Mesenteric fat pad (tissue), 1 donor: ENCODE data around the gene RAB6B. TPM values are rescaled to one million over a fixed set of nuclear protein-coding genes. Genes with fewer than 3 reads are reported as not detected.

Experiments used
- DNase-seq: peaks from one replicate; pipeline ENCODE4 v3.0.0-alpha.2; 2020; ENCODE audit warnings: low spot score
- total RNA-seq: library from RNA; stranded (reverse); fragmentation: NEBNext Ultra II Directional; extraction: Animal tissue kit (Norgen Biotek cat#: 25700); gene quantifications from one replicate; pipeline ENCODE4 v1.2.1, GENCODE V29; 2021
- donor health status: DM: yes; HTN: yes; CAD: no.

The RAB6B gene
- total RNA-seq, 1 donor from 2014 or later: 64.8 TPM

DNA sequence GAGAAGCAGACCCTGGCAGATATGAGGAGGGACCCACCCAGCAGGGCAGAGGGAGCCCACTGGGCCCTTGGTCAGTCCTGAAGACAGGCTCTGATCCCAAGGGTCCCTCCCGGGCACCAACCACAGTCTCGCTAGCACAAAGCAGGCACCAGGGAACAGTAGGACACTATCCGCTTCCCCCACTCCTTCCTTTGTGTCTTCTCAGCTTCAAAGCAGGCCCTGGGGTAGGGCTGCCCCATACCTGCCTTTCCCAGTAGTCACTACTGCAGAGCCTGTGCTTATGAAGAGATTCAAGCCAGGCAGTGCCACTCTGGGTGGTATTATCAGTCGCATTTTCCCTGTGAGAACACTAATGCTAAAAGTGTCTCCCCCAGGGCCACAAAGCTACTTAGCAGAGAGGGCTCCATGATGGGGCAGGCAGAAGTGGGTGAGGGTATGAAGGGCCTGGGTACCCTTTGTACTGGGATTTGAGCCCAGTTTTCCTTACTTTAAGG lies 57.3 kb downstream of the RAB6B start:
- peak; percentile 62 for DNase-seq

DNA sequence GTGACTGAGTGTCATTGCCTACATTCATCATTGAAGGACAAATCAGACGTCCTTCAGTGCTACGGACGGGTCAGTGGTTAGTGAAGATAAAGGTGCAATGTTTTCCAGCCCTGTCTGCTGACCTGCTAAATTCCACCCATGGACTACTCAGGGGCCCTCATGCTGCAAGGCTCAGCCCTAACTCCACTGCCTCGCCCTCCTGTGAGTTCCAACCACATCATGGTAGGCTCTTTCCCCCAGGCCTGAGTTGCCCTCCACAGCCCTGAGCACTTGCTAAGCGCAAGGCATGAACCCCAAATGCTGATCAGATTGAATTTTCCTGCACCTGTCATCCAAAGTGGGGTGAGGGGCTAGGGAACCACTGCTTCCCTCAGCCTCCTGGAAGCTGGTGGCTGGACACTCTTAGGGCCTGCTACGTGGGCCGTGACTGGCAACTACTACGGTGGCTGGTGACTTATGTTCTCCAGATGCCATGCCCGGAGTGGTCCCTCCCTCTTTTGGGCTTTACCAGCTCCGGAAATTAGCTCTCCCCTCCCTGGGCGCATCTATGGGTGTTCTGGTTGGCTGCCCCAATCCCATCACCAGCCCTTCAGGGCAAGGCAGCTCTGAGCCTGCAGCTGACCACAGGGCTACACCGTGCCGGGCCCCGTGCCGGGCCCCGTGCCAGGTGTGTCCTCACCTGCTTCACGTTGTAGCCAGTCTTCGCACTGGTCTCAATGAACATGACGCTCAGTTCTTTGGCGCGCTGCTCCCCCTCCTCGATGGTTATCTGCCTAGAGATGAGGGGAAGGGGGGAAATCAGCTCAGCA lies 58.0 kb downstream of the RAB6B start:
- peak; percentile 74 for DNase-seq

DNA sequence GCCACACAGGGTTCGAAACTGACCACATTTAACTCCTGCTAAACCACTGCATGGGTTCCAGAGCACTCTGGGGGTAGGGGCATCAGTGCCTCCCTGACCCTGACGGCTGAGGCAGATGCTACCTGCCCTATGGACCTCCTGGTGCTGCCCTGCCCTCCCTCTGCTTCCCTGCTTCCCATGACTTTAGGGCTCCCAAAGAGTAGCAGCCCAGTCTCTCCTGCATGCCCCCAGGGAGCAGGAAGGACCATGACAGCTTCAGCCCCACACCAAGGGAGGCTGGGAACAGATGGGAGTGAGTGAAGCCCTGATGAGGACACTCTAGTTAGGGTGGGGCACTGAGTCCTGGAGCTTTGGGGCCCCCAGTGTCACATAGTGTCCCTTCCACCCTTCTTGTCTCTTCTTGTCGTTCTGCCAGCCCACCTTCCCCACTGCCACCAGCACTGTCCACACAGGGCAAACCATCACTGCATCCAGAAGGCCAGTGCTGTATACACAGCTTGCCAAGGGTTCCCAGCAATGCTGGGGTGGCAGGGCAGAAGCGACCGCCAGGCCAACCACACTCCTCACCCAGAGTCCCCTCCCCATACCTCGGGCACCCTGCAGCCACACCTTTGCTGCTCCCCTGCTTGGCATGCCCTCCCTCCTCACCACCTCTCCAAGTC lies 59.1 kb downstream of the RAB6B start:
- peak; percentile 51 for DNase-seq

DNA sequence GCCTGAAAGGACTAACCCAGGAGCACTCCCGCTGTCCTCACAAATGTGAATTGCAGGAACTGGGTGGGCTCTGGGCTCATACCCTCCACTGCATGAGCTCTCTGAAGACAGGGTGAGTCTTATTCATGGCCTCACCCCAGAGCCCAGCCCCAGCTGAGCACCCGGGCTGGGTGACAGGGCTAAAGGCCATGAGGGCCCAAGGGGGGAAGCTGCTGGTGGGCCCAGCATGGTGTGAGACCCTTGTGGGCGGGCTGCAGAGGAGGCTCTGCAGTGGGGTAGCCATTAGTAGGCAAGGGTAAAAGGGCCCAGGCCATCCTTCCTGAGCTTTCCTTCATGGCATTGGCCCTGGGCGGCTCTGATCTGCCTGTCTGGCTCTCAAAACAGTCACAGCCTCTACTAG lies 59.7 kb downstream of the RAB6B start:
- DNase-seq: no peak

DNA sequence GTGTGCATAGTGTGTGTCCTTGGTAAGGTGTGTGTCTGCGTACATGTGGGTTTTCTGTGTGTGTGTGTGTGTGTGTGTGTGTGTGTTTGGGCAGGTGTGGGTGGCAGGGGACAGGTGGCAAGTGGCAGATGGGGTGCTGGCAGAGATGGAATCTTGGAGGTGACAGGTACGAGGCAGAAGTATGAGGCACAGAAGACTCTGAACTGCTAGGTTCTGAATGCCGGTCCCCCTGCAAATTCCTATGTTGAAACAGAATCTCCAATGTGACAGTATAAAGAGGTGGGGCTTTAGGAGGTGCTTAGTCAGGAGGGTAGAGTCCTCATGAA lies 60.3 kb downstream of the RAB6B start:
- DNase-seq: no peak

DNA sequence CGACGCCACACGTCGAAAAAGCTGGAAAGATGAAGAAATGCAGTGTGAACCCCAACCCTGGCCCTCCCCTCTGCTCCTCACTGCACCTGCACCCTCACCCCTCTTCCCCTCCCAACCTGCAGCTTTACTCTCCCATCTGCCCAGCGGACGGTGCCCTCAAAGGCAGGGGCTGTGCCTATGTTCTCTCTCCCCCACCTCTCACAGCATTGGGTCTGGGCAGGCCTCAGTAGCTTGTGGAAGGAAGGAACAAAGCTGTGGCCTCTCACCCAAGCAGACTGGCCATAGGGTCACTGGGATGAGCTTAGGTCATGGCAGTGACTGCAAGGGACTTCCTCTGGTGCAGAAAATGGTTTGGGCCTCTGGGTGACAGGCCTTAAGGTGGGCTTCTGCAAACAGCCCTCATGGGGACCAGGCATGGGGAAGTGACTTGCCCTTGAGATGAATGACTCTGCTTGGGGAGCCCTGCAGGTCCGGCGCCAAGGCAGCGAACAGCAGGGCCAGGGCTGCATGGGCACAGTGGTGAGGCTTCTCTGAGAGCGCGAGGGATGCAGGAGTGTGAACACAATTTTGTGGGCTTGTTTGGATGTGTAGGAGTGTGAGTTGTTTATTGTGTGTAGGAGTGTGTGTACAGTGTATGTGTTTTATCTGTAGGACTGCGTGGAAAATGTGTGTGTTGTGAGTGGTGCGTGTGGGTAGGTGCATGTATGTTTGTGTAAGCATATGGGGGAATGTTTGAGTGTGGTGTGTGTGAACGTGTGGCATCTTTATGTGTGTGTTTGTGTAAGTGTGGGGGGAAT lies 60.9 kb downstream of the RAB6B start:
- no peak for DNase-seq

DNA sequence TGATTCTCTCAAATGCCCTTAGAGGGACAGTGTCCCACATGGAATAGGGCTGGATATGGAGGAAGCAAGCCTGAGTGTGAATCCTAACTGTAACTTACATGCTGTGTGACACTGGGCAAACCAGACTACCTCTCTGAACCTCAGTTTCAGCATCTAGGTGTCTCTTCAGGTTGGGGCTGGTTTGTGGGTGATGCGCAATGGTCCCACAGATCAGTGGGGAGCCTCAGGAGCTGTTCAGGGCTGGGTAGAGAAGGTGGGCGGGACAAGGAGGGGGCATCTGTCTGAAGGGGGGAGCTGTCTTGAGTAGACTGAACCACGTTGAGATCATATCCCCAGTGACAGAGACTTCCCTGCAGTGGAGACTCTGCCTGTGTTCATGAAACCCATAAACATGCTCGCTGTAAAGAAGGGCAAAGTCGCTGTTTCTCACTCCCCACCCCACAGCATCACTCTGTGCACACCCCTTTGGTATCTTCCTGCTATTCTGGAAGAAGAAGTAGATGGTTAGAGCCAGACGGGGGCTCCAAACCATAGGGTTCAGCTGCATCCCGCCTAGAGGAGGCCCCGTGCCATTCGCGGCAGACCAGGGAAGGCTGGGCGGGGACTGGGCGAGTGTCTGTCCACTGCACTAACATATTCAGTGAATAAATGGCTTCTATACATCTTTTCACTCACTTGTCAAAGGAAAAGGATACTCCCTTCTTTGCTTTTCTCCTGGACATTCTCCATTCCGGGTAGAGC lies 61.6 kb downstream of the RAB6B start:
- no peak for DNase-seq

DNA sequence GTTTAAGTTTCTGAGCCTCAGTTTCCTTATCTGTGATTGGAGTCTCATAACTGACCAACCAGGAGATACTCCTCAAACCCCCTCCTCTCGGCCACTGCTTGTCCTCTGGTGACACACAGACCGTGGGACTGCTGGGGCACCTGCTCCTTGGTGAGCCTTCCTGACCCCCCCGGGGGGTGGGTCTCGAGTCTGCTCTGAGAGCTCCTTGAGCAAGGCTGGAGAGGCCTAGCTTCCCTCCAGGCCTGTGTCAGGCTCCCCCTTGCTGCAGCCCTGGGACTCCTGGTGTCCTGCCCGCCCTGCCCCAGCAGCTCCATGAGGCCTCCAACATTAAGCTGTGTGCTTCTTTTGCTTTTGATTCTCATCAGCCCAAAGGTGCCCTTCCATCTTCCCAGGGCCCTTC lies 62.4 kb downstream of the RAB6B start:
- no peak for DNase-seq

DNA sequence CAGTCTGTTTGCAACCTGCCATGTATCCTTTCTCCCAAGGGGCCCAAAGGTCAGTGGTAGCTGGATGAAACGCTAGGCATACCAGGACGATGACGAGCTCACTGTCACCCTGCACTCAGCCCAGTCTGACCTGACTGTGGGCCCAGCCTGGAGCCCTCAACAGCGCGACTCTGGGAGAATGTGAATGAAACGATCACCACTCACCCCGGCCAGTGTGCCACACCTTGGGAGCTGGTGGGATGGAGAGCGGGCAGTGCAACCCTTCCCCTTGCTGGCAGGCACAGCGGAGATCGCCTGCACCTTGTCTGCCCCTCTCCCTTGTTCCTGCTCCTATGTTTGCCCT lies 62.9 kb downstream of the RAB6B start:
- no peak for DNase-seq

DNA sequence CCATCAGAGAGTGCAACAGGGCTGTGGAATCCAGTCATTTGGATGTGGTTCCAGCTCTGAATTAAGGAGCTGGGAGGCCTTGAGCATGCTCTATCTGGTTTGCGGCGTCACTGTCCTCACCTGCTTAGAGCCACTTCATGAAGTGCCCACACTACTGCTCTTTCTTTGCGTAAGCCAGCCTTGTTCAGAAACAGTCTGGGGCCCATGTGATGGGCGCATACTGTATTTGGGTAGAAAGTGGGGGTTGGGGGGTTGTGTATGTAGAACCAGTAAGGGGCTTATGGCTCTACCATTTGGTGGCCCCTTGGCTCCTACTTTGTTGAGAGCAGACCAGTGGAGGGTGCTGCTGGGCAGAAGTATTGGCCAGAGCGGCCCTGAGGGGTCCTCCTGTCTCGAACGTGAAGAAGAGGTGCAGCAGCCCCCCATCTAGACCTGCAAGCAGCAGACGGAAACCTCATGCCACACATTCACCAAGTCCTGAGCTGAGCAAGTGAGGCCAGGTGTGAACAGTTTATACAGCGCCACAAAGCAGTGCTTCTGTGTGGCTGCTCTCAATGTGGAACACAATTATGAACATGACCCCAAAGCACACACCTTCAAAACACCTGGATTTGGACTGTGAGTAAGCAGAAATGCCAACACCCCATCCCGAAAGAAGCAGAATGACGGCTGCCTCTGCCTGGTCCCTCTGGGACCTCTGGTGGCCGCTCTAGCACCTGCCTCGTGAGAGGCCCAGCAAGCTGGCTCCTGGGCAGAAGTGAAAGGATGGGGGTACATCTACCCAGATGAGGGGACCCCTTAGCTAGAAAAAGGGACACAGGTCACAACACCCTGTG lies 63.5 kb downstream of the RAB6B start:
- DNase-seq: no peak

DNA sequence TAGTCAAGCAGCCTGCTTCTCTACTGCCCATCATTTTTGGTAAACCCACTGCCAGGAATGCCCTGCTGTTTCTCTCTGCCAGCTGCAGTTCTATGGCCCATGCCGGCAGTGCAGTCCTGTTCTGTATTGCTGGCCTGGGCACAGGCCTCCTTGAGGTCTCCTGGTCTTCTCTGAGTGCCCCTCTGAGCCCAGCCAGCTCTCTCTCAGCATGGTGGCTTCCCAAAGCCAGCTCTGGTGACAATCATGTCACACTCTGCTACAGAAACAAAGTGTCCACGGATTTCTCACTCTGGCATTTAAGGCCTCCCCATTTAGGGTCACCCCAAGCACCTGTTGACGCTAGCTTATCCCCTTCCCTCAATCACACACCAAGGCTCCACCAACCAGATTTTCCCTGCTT lies 65.6 kb downstream of the RAB6B start:
- DNase-seq: no peak

DNA sequence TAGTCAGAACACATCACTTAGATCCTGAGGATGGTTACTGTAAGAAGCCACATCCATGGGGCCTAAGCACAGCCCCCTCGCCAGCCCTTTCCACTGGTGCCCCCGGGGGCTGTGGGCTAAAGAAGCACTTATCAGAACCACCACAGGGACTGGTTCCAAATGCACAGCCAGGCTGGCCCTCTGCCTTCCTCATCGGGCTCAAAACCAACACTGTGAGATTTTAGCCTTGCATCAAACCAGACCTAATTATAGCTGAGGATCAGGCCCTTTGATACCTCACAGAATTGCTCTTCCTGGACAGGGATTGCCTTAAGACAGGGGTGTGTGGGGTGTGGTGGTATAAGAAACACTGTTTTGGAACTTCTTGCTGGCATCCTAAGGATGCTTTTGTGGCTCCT lies 66.4 kb downstream of the RAB6B start:
- no peak for DNase-seq

DNA sequence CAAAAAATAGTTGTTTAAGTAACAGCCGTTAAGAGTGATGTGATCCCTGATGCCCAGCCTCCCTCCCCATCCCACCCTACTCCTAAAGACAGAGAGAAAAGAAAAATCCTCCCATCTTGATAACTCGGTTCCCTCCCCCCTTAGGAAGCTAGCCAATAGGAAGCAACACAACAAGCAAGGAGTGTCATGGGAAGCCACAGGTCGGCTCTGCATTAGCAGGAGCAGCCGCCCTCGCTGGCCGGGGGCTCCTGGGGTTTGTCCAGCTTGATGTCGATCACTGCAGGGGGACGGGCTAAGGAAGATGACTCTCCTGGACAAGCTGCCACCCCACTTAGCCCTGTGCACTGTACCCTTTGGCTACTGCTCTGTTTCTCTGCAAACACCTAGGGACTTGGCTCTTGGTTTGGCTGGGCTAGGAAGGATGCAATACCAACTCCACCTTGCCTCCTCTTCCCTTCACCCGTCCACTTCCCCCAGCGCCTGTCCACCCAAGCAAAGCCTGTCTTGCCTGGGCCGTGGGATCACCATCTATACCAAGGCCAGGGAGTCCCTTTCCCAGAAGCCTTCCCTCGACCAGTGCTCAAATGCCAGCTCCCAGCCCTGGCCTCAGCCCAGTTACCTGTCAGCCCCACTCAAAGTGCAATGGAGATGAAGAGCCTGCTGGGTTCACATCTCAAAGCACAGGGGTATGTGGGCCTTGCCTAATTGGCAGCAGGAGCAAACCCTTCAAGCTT lies 66.9 kb downstream of the RAB6B start:
- no peak for DNase-seq

DNA sequence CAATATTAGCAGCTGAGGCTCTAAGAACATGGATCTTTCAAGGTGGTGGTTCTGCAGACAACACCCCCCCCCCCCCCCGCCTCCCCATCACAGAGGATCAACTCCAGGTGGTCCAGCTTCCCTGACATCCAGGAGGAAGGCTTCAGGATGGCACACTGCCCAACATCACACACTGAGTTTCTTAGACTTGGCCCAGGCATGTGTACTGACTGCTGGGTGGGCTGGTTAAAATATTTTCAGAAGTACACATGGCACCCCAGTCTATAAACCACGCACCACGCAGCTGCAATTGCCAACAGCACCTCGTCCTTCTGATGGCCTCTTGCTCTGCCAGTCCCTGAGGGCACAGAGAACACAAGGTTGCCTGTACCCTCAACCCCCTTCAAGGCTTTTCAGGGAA lies 68.0 kb downstream of the RAB6B start:
- DNase-seq: no peak

DNA sequence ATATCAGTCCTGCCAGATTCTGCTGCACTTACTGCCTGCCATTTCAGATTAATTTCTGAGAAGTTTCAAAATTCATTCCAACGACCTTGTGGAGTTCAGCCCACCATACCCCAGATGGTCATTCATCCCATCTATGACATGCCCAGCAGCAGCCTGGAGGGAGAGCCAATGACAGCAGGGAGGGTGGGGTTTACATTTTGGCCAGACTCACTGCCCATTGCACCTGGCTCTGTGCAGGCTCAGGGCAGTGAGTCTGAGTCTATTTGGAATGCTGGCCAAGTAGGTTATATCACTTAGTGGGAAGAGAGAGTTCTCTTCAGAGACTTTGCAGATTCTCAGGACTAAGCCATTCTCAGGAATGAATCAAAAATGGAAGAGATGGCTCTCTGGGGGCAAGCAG lies 68.5 kb downstream of the RAB6B start:
- no peak for DNase-seq

DNA sequence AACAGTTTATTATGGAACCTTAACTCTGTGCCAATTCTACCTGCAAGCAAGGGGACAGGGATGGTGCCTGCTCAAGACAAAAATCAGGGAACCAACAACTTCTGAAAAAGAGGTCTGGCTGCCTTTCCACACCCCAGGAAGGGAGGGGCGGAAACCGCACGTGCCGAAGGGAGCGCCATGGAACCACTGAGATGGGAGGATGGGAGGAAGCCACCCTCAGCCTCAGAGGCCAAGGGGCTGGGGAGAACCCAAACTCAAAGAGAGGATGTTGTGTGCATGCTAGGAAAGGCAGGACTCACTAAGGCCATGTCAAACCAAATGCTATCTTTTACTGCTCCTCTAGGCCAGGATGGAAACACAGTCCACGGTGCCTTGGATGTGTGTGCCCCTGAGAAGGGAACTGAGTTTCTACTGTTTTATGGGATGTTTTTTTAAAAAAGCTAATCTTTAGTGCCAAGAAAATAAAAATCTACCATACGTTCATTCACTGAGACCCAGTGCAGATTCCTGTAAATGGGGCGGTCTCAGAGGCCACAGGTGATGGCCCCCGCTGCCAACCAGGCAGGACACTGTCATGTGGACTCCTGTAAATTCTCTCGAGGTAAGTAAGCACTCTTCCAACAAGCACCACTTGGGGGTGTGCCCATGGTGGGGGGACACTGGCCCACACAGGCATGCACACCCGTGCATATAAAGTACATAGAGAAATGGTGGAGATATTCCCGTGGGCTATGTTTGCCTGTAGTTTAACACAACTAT lies 69.5 kb downstream of the RAB6B start:
- no peak for DNase-seq

DNA sequence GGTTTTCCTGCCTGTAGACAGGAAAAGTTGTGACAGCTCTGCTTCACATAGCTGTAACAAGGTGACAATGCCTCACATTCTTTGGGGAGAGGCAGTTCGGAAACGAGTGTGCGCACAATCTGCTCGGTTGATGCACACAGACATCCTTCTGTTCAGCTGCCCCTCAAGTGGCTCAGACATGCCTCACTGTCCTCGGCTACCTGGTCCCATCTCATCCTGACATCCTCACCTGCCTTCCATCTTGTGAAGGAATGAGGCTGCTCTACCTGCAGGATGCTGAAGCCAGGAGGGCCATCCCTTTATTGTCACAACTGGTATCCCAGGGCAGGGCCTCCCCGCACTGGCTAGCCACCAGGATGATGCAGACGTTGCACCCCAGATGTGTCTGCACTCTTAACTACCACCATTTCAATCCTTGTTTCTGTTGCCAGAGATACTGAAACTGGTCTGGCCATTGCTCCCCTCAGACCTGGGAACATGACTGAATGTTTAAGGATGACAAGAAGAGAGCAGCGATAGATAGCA lies 70.7 kb downstream of the RAB6B start:
- DNase-seq: no peak

DNA sequence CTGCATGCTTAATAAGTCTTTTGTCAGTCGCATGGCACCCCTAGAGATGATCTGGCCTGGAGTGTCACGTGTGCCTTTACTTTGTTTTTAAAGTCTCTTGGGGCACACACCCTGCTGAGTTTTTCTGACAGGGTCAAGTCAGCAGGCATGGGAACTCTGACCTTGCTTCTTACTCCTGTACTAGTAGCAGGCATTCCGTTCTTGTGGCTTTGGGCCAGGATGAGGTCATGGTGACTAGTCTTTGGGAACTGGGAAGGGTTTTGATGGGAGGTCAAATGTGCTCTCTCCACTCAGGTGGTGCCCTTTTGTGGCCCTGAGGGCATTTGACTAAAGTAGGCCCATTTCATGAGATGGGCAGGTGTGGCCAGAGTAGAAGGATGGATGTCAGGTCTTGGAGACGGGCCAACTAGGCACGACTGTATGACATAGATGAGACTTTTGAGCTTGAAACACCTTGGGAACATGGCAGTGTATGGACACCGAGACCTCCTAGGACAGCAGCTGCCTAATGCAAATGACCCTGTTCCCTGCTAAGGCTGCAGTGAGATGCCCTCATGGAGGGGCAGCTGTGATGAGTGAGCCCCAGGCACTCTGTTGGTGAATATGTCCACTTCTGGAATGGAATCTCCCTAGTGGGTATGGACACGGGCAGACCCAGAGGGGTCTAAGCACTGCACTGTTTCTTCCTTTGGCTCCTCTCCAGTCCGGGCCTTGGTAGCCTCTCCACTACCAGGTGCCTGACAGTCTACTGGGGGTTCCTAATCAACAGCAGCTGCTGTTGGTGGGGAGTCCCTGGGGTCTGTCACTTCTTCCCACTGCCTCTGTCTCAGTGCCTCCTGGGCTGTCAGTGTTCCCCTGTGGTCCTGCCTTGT lies 73.7 kb downstream of the RAB6B start:
- no peak for DNase-seq
